HEK293T (cell line): ENCODE measurements around the gene NKIRAS2.

Experiments
- BHLHE40 ChIP-seq: fragments of 450-650 bp; IDR thresholded peaks from 2 replicates; pipeline ENCODE4 v1.6.1; 2016; ENCODE audit warnings: mild to moderate bottlenecking, moderate library complexity, borderline replicate concordance
- ELF4 ChIP-seq: fragments of 450-650 bp; IDR thresholded peaks from 2 replicates; pipeline ENCODE4 v1.6.1; 2017; ENCODE audit warnings: antibody characterized with exemption
- NFRKB ChIP-seq: fragments of 450-650 bp; IDR thresholded peaks from 2 replicates; pipeline ENCODE4 v1.6.1; 2016; ENCODE audit warnings: mild to moderate bottlenecking, moderate library complexity
- ZNF384 ChIP-seq: fragments of 450-650 bp; IDR thresholded peaks from 2 replicates; pipeline ENCODE4 v1.6.1; 2016

DNA sequence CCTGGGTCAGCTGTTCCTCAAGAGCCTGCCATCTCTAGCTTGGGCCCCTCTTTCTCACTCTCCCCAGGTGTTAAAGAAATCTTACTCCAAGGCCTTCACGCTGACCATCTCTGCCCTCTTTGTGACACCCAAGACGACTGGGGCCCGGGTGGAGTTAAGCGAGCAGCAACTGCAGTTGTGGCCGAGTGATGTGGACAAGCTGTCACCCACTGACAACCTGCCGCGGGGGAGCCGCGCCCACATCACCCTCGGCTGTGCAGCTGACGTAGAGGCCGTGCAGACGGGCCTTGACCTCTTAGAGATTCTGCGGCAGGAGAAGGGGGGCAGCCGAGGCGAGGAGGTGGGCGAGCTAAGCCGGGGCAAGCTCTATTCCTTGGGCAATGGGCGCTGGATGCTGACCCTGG, 46.5 kb upstream of the NKIRAS2 start:
- TF ChIP-seq BHLHE40 (no peak), ELF4 (no peak), NFRKB (no peak), ZNF384 (no peak)
